PC-3 (cell line): ENCODE data around the gene PCCA.

Source experiments
- CTCF ChIP-seq: fragments of 300-600 bp; sonication (generic); conservative IDR thresholded peaks from 2 replicates; pipeline ENCODE4 v1.5.1; 2017; ENCODE audit warnings: antibody characterized with exemption, low read depth, mild to moderate bottlenecking, low read length
- EZH2 ChIP-seq: fragments of 300-600 bp; sonication (generic); IDR thresholded peaks from one replicate; pipeline ENCODE4 v1.6.1; 2017; ENCODE audit warnings: antibody characterized with exemption, mild to moderate bottlenecking, low read length; ENCODE audit not compliant: unreplicated experiment

GRCh38 chr13:100338275-100338674 lies 249.4 kb downstream of the PCCA start:
- TF ChIP-seq EZH2 (no peak), CTCF (no peak)
